Glomerular visceral epithelial cell (primary cell): Measurements from ENCODE around the gene TRAF4.
A peak's percentile ranks its signal among the peaks of the same experiment; 100 is the strongest.
"Not testable (repeated sequence)": the region's sequence is repeated elsewhere in the genome, so short reads cannot be mapped to it uniquely, and the experiment has no call there.

Experiments used
- DNase-seq: peaks from one replicate; pipeline ENCODE4 v3.0.0-alpha.2; 2016; ENCODE audit errors: extremely low spot score

TRAF4 gene

GRCh38 chr17:28714281-28714680 is 29.5 kb upstream of the TRAF4 start:
- no peak for DNase-seq

- DNase-seq, result no peak
Observed at GRCh38 chr17:28715217-28715616, 28.6 kb upstream of the TRAF4 start.

- DNase-seq, result peak; percentile 40
Observed at GRCh38 chr17:28716740-28717577, 26.9 kb upstream of the TRAF4 start.

GRCh38 chr17:28717578-28718332 is 26.1 kb upstream of the TRAF4 start, which contains the start of gene RAB34:
Gene RAB34 (minus strand): TSS chr17:28717868. CDS start chr17:28717266, 602 bp downstream.
- DNase-seq, result peak; percentile 92

GRCh38 chr17:28718333-28719020 is 25.3 kb upstream of the TRAF4 start:
- DNase-seq, result no peak

- no peak for DNase-seq
Observed at GRCh38 chr17:28719021-28719433, 24.8 kb upstream of the TRAF4 start.

GRCh38 chr17:28720247-28720996 is 23.4 kb upstream of the TRAF4 start:
- peak; percentile 25 for DNase-seq

DNA sequence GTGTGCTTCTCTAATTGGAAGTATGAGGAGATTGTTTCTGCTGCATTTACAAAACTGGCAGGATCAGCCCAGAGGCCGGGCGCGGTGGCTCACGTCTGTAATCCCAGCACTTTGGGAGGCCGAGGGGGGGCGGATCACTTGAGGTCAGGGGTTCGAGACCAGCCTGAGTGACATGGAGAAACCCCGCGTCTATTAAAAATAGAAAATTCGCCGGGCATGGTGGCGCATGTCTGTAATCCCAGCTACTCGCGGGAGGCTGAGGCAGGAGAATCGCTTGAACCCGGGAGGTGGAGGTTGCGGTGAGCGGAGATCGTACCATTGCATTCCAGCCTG is 22.8 kb upstream of the TRAF4 start:
- not testable (repeated sequence) for DNase-seq

DNA sequence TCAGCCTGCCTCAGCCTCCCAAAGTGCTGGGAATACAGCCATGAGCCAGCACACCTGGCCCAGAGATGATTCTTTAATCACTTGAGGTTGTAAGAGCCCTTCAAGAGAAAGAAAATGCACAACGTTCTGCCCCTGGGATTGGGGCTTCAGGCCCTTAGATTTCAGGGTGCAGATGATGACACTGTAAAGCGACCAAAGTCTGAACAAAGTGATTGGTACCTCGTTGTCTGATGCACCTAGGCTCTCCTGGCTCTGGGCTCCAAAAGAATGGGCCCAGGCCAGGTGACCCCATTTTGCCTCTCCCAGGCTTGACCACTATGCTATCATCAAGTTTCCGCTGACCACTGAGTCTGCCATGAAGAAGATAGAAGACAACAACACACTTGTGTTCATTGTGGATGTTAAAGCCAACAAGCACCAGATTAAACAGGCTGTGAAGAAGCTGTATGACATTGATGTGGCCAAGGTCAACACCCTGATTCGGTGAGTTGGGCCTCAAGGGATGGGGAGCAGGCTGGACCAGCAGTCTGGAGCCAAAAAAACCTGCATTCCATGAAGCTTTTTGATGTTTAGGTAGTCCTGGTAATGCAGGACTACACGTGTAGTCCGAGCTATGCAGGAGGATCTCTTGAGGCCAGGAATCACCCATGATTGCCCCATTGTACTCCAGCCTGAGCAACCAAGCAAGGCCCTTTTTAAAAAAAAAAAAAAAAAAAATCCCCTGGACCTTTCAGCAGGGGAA is 21.2 kb upstream of the TRAF4 start:
- DNase-seq, result no peak

GRCh38 chr17:28723159-28723835 is 20.5 kb upstream of the TRAF4 start:
- no peak for DNase-seq

GRCh38 chr17:28723836-28724499 is 19.8 kb upstream of the TRAF4 start:
- not testable (repeated sequence) for DNase-seq

DNA sequence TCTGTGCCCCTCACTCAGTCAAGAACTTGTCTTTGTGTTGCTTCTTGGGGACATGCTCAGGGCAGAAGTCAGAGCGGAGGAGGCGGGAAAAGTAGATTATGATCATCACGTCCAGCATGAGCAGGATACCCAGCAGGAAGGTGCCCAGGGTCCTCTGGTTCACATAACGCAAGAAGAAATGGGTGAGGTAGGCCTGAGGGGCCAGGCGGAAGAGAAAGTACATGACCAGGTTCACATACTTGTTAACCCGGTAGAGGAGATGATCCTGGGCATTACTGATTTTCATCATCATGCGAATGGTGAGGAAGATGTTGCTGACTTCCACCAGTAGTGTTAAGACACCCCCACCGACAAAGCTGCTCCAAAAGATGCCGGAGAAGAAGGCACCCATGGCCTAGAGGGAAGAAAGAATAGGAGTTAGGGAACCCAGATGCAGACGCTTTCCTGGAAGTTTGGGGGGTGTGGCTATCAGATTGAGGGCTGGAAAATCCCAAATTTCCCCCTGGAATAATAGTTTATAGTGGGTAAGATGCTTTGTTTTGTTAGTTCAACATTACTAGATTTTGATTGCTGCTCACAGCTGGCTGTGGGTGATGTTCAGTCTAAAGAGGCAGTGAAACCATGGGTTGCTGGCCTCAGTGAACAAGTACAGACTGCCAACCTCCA is 19.2 kb upstream of the TRAF4 start:
- DNase-seq, result no peak

- DNase-seq, result peak; percentile 79
Observed at GRCh38 chr17:28725166-28725659, 18.6 kb upstream of the TRAF4 start.

DNA sequence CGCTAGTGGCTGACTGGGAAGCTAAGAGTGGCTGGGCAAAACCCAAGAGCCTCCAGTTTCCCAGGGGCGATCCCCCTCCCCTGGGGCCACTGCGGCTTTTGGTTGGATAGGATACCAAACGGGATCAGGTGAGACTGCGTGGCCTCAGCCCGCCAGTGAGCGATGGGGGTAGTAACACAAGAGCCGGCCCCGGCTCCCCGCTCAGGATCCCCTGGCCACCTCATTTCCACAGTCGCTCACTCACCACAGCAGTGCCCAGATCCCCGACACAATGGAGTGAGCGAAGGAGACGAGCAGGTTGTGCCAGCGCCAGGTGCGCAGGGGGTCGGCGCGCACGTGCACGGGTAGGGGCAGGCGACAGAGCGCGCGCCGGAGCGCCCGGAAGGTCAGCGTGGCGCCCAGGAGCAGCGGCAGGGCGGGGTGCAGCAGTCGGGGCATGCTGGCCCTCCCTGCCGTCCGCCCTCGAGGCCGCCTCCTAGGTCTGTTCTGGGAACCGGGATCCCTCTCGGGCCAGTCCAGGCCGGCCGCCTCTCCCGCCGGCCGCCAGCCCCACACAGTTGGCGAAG is 18.1 kb upstream of the TRAF4 start:
- peak; percentile 91 for DNase-seq

DNA sequence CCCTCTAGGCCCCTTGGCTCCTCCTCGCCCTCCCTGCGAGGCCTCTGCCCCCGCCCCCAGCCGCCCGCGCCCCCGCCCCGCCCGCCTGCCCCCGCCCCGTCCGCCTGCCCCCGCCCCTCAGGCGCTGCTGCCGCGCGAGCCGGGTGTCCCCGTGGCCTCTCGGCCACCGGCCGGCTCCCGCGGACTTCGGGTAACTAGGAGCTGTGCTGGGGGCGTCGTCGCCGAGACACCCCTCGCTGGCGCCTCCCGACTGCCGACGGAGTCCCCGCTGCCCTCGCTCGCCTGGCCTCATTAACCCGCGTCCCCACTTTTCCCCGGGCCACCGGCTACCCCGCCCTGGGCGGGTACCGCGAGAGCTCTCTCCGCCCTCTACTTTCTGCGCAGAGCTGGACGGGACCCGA is 17.6 kb upstream of the TRAF4 start, which contains the start of gene TLCD1:
TSS of gene TLCD1 (minus strand) at position 8 of the 401 bp plus-strand sequence. CDS start 136 bp downstream, outside the sequence.
- peak; percentile 61 for DNase-seq

DNA sequence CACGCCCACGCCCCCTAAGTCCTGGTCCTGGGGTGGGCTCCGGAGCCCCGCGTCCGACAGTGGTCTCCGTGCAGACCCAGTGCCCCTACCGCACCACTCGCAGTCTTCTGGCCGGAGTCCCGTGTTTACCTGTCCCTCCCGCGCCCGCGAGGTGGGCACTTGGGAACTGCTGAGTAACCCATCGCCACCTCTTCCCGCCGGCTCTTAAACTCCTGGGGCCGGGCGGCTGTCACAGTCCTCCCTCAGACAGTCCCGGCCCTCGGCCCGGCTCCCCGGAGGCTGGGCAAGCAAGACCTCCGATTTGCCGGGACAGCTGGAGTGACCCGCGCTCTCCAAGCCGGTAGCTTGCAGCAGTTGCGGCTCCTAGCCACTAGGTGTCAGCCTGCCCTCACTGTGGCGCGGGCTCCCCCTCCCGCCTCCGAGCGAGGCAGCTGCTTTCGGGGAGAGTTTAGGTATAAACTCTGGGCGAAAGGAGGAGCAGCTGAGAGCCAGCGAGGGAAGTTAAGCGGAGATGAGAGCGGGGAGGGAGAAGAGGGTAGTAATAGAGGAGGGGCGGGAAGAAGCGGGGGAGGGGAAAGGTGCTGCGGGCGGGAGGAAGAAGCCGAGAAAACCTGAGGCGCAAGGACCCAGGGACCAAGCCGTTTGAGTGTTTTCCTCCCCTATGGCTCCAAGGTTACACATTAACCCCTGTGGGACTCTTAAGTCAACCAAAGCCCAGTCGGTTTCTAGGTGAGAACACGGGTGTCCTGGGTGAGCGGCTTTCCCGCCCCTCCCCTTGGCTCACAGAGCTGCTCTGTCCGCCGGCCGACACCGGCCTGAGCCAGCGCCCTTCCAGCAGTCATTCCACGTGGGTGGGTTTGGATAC is 17.0 kb upstream of the TRAF4 start:
- peak; percentile 98 for DNase-seq

DNA sequence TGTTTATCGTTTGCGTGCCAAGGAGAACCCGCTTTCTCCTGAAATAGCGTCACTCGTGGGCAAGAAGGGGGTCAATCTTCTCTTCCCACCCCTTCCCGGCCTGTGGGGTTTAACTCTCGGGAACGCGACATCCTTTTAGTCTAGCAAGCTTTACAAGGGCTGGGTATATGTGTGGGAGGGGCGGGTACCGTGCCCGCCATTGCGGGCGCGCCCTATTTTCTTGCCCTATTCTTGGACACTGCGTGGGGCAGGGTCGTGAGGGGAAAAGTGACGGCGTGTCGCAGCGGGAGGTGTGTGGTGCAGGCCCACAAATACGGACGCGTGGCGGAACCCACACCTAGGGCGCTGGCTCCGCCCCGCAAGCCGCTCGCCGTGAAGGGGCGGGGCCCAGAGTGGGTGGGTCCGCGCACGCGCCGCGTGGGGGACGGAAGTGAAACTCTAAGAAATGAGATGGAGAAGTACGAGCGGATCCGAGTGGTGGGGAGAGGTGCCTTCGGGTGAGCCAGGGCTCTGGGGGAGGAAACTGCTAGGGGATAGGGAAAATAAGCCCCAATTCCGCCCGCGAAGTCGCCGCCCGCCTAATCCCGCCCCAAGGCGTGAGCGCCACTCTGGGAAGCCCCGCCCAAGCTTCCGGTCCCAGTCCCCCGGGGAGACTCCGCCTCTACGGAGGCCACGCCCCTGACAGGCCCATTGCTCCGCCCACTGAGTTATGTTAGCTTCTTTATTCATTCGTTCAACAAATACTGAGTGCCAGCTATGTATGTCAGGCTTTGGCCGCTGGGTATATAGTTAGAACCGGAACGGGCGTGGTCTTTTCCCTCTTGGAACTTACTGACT is 15.2 kb upstream of the TRAF4 start, which contains the start of gene NEK8:
TSS of gene NEK8 (plus strand) at position 425 of the 837 bp plus-strand sequence. CDS start at position 451, 26 bp downstream.
- DNase-seq, result peak; percentile 96
